HG02973 (cell line): Measurements from ENCODE around the gene NR4A2.

ENCODE experiments used
- ATAC-seq: cut with Tn5 transposase; IDR thresholded peaks from one replicate; pipeline ENCODE4 v1.9.1; 2021; ENCODE audit warnings: moderate library complexity; ENCODE audit not compliant: unreplicated experiment

The NR4A2 gene

GRCh38 chr2:156332534-156333273 lies at the start of gene NR4A2:
Gene NR4A2, minus strand, starts transcription at chr2:156332721. Its CDS starts 2,535 bp downstream, at chr2:156330186.
- ATAC-seq, result peak; percentile 67

- peak; percentile 86 for ATAC-seq
Measured at GRCh38 chr2:156380117-156380645, 47.7 kb upstream of the NR4A2 start.

GRCh38 chr2:156379714-156380113 lies 47.2 kb upstream of the NR4A2 start:
- ATAC-seq, result no peak

- peak; percentile 58 for ATAC-seq
Measured at GRCh38 chr2:156379071-156379470, 46.5 kb upstream of the NR4A2 start.

- ATAC-seq, result no peak
Measured at GRCh38 chr2:156366753-156367152, 34.2 kb upstream of the NR4A2 start.

- ATAC-seq, result no peak
Measured at GRCh38 chr2:156363141-156363540, 30.6 kb upstream of the NR4A2 start.

- no peak for ATAC-seq
Measured at GRCh38 chr2:156356014-156356754, 23.7 kb upstream of the NR4A2 start.

- ATAC-seq, result no peak
Measured at GRCh38 chr2:156352911-156353310, 20.4 kb upstream of the NR4A2 start.

- no peak for ATAC-seq
Measured at GRCh38 chr2:156350374-156351142, 18.0 kb upstream of the NR4A2 start.

- no peak for ATAC-seq
Measured at GRCh38 chr2:156349605-156350004, 17.1 kb upstream of the NR4A2 start.

GRCh38 chr2:156349161-156349560 lies 16.6 kb upstream of the NR4A2 start:
- no peak for ATAC-seq

- no peak for ATAC-seq
Measured at GRCh38 chr2:156347431-156347830, 14.9 kb upstream of the NR4A2 start.

- no peak for ATAC-seq
Measured at GRCh38 chr2:156346731-156347130, 14.2 kb upstream of the NR4A2 start.

- no peak for ATAC-seq
Measured at GRCh38 chr2:156345582-156345981, 13.1 kb upstream of the NR4A2 start.

GRCh38 chr2:156343940-156344301 lies 11.4 kb upstream of the NR4A2 start:
- ATAC-seq, result no peak

GRCh38 chr2:156343096-156343939 lies 10.8 kb upstream of the NR4A2 start:
- no peak for ATAC-seq

- ATAC-seq, result peak; percentile 54
Measured at GRCh38 chr2:156342254-156343095, 10.0 kb upstream of the NR4A2 start.

GRCh38 chr2:156341452-156342253 lies 9.1 kb upstream of the NR4A2 start:
- ATAC-seq, result peak; percentile 75
